ENCODE results near the gene VCAN.

DNA sequence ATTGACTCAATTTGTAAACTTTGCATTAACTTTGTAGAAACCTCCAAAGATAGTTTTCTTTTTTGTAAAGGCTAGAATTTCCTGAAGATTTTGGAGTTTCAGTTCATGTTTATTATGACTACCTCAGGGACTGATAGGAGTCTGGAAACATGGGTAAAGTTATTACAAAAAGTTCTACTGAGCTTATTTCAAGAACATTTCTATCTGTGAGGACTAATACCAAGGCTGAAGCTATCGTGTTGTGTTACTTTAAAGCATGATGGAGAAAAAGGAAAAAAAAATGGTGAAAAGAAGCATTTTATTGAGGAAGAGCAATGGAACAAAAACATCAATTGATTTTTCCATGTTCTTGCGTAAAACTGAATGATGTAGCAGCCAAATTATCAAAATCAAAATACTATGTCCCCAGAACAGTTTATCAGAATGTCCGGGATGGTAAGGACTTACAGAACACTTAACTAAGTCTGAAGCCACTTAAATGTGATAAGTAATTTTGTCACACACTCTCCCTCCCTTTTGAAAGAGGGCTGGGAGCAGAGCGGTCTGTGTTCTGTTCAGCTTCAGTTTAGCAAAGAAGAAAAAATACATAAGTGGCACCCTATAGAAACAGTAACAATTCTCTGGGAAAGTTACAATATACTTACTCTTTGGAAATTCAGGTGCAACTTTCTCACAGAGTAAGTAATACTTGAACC lies 25.1 kb upstream of the VCAN start:
- TF ChIP-seq, protein P1, sequence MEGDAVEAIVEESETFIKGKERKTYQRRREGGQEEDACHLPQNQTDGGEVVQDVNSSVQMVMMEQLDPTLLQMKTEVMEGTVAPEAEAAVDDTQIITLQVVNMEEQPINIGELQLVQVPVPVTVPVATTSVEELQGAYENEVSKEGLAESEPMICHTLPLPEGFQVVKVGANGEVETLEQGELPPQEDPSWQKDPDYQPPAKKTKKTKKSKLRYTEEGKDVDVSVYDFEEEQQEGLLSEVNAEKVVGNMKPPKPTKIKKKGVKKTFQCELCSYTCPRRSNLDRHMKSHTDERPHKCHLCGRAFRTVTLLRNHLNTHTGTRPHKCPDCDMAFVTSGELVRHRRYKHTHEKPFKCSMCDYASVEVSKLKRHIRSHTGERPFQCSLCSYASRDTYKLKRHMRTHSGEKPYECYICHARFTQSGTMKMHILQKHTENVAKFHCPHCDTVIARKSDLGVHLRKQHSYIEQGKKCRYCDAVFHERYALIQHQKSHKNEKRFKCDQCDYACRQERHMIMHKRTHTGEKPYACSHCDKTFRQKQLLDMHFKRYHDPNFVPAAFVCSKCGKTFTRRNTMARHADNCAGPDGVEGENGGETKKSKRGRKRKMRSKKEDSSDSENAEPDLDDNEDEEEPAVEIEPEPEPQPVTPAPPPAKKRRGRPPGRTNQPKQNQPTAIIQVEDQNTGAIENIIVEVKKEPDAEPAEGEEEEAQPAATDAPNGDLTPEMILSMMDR (conservative IDR thresholded peaks at IDR 0.05; ENCODE audit: low read length), result no peak
- no peak for TF ChIP-seq EZH2phosphoT487 (IDR thresholded peaks at IDR 0.05; ENCODE audit: borderline replicate concordance, low read depth, low read length)
